ENCODE measurements around the gene NCBP1. TPM values are rescaled to one million over a fixed set of nuclear protein-coding genes. Genes with fewer than 3 reads are reported as not detected.

Gene NCBP1
- total RNA-seq, 3 donors from 2014 or later: 29.0 to 37.0 (median 36.9) TPM

- TF ChIP-seq, protein P1, sequence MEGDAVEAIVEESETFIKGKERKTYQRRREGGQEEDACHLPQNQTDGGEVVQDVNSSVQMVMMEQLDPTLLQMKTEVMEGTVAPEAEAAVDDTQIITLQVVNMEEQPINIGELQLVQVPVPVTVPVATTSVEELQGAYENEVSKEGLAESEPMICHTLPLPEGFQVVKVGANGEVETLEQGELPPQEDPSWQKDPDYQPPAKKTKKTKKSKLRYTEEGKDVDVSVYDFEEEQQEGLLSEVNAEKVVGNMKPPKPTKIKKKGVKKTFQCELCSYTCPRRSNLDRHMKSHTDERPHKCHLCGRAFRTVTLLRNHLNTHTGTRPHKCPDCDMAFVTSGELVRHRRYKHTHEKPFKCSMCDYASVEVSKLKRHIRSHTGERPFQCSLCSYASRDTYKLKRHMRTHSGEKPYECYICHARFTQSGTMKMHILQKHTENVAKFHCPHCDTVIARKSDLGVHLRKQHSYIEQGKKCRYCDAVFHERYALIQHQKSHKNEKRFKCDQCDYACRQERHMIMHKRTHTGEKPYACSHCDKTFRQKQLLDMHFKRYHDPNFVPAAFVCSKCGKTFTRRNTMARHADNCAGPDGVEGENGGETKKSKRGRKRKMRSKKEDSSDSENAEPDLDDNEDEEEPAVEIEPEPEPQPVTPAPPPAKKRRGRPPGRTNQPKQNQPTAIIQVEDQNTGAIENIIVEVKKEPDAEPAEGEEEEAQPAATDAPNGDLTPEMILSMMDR (IDR thresholded peaks at IDR 0.05): no peak
- no peak for DNase-seq
- intact Hi-C loops (cut with DNase I, micrococcal nuclease): no loop called here
- no peak for ATAC-seq
- Histone ChIP-seq H3K36me3 (ENCODE audit: low read depth) (peaks cover 3% of the 10 kb centered on the region), H3K9me3 (no peaks in the 10 kb centered on the region), H3K4me1 (ENCODE audit: low read depth) (no peaks in the 10 kb centered on the region), H3K4me3 (no peak overlapping the region)
Observed at GRCh38 chr9:97670586-97670985, 37.0 kb downstream of the NCBP1 start.

DNA sequence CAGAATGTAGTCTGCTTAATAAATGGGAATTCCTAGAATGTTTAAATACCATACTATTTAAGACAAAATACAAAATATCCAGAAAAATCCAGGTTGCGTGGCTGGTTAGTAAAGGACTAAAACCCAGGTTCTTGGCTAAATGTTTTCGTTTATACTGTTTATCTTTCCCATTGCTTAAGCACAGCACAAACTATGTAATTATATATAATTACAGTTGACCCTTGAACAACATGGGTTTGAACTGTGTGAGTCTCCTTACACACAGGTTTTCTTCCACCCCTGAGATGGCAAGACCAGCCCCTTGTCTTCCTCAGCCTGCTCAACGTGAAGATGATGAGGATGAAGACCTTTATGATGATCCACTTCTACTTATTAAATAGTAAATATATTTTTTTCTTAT is 38.8 kb downstream of the NCBP1 start:
- TF ChIP-seq, protein P1 (IDR thresholded peaks at IDR 0.05): no peak
- intact Hi-C loops (cut with DNase I, micrococcal nuclease): no loop called here
- Histone ChIP-seq H3K4me3 (no peak overlapping the region), H3K36me3 (ENCODE audit: low read depth) (peaks cover 3% of the 10 kb centered on the region), H3K9me3 (no peaks in the 10 kb centered on the region), H3K4me1 (ENCODE audit: low read depth) (no peaks in the 10 kb centered on the region)
- DNase-seq (no peak), ATAC-seq (no peak)

GRCh38 chr9:97673922-97674321 is 40.3 kb downstream of the NCBP1 start:
- TF ChIP-seq, protein P1 (IDR thresholded peaks at IDR 0.05): no peak
- Histone ChIP-seq H3K9me3 (no peaks in the 10 kb centered on the region), H3K36me3 (ENCODE audit: low read depth) (peaks cover 3% of the 10 kb centered on the region), H3K4me1 (ENCODE audit: low read depth) (no peaks in the 10 kb centered on the region), H3K4me3 (no peak overlapping the region)
- ATAC-seq (no peak), DNase-seq (no peak)
- intact Hi-C loops (cut with DNase I, micrococcal nuclease): no loop called here

GRCh38 chr9:97675655-97676054 is 42.0 kb downstream of the NCBP1 start:
- Histone ChIP-seq H3K9me3 (no peaks in the 10 kb centered on the region), H3K4me1 (ENCODE audit: low read depth) (no peaks in the 10 kb centered on the region), H3K36me3 (ENCODE audit: low read depth) (peaks cover 3% of the 10 kb centered on the region), H3K4me3 (no peak overlapping the region)
- intact Hi-C loops (cut with DNase I, micrococcal nuclease): no loop called here
- TF ChIP-seq, protein P1 (IDR thresholded peaks at IDR 0.05): no peak
- DNase-seq (no peak), ATAC-seq (no peak)

DNA sequence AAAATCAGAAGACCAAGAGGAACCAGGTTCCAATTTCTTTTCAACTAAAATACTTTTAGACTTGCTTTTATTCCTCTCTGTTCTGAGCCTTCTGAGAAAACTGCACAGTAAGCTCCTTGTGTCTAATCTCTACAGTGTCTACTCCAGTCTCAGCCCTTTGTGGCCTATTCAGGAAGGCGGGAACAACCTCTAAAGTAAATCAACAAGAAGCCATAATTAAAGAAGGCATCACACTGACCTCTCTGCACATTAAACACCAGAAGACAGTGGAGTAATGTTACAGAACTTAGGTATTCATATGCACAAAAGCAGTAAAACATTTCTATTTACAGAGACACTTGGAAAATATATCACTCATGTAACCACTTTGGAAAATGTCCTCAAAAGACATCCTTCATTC is 48.6 kb downstream of the NCBP1 start:
- no peak for DNase-seq
- H3K9me3 ChIP-seq: no peaks in the 10 kb centered on the region

More for the DNA sequence above, 48.6 kb downstream of the NCBP1 start:
- Histone ChIP-seq H3K4me1 (ENCODE audit: low read depth) (no peaks in the 10 kb centered on the region), H3K4me3 (no peak overlapping the region), H3K36me3 (ENCODE audit: low read depth) (no peaks in the 10 kb centered on the region)
- no peak for ATAC-seq
- TF ChIP-seq, protein P1 (IDR thresholded peaks at IDR 0.05): no peak
- intact Hi-C loops (cut with DNase I, micrococcal nuclease): no loop called here

Measured in mucosa of descending colon (tissue), 3 donors.